ENCODE results near the gene PARD3. TPM values are rescaled to one million over a fixed set of nuclear protein-coding genes. Genes with fewer than 3 reads are reported as not detected.

The PARD3 gene
- total RNA-seq, 1 experiment from 2014 or later, result 46.3 TPM

DNA sequence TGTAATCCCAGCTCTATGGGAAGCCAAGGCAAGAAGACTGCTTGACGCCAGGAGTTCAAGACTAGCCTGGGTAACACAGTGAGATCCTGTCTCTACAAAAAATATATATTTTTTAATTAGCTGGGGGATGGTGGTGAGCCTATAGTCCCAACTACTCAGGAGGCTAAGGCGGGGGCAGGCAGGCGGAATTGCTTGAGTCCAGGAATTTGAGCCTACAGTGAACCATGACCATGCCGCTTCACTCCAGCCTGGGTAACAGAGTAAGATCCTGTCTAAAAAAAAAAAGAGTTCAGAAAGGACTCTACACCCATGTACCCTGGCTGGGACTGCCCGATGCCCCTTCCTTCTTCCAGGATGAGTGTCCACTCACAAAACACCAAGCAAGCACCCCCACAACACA is 648.7 kb downstream of the PARD3 start:
- H3K27ac ChIP-seq (ENCODE audit: low read depth, low read length), result no peak overlapping the region
- no peak for DNase-seq (ENCODE audit: low read depth, low spot score)
- H3K36me3 ChIP-seq (ENCODE audit: control insufficient read depth in 1 of 2, insufficient read depth in 2 of 2, low read length in 2 of 2), result no peaks in the 10 kb centered on the region
- ChIA-PET POLR2A (no interaction called here), RAD21 (ENCODE audit: low non-redundant PET in 1 of 2, low total read pairs in 2 of 2, uncharacterized antibody in 2 of 2, unreplicated experiment in 2 of 2) (no interaction called here), CTCF (no interaction called here)
- H3K9me2 ChIP-seq (ENCODE audit: insufficient read depth), result no peaks in the 10 kb centered on the region
- H3K4me3 ChIP-seq (replicated peaks in 1 of 2; ENCODE audit: low read depth in 1 of 2, low read length in 2 of 2), result no peak overlapping the region
- no peak overlapping the region for H3K9ac ChIP-seq (ENCODE audit: low read length)
- no peak overlapping the region for H2AFZ ChIP-seq (ENCODE audit: low read depth, low read length, poor library complexity, severe bottlenecking)
- no peaks in the 10 kb centered on the region for H4K20me1 ChIP-seq (ENCODE audit: insufficient read depth)
- no peaks in the 10 kb centered on the region for H3K4me1 ChIP-seq (ENCODE audit: control insufficient read depth in 1 of 2, insufficient read depth in 2 of 2, low read length in 2 of 2)
- H3K79me2 ChIP-seq (ENCODE audit: insufficient read depth, low read length), result no peaks in the 10 kb centered on the region
- intact Hi-C loops (cut with micrococcal nuclease), result no loop called here
- no peaks in the 10 kb centered on the region for H3K9me3 ChIP-seq (ENCODE audit: control insufficient read depth in 1 of 2, insufficient read depth in 1 of 2, low read depth in 1 of 2, low read length in 2 of 2)
- BruUV-seq (replicated peaks), result no TSS peak
- H3K27me3 ChIP-seq (ENCODE audit: insufficient read depth, low read length), result no peaks in the 10 kb centered on the region
- H3K4me2 ChIP-seq (ENCODE audit: low read length), result no peak overlapping the region
- TF ChIP-seq POLR2A (IDR thresholded peaks at IDR 0.05; ENCODE audit: borderline replicate concordance, extremely low read depth, insufficient read depth, insufficient read length), result no peak
- no peak for TF ChIP-seq FOSL1 (IDR thresholded peaks at IDR 0.05; ENCODE audit: low read depth)
- no peak for TF ChIP-seq JUND (IDR thresholded peaks at IDR 0.05)
- no peak for TF ChIP-seq POLR2AphosphoS5 (IDR thresholded peaks at IDR 0.05; ENCODE audit: low read depth, low read length)
- TF ChIP-seq ZNF274 (IDR thresholded peaks at IDR 0.05; ENCODE audit: low read depth, low read length), result no peak
- TF ChIP-seq ELF1 (IDR thresholded peaks at IDR 0.05; ENCODE audit: borderline replicate concordance, low read depth), result no peak
- TF ChIP-seq EGR1 (IDR thresholded peaks at IDR 0.05; ENCODE audit: low read depth), result no peak
- TF ChIP-seq, protein P1, sequence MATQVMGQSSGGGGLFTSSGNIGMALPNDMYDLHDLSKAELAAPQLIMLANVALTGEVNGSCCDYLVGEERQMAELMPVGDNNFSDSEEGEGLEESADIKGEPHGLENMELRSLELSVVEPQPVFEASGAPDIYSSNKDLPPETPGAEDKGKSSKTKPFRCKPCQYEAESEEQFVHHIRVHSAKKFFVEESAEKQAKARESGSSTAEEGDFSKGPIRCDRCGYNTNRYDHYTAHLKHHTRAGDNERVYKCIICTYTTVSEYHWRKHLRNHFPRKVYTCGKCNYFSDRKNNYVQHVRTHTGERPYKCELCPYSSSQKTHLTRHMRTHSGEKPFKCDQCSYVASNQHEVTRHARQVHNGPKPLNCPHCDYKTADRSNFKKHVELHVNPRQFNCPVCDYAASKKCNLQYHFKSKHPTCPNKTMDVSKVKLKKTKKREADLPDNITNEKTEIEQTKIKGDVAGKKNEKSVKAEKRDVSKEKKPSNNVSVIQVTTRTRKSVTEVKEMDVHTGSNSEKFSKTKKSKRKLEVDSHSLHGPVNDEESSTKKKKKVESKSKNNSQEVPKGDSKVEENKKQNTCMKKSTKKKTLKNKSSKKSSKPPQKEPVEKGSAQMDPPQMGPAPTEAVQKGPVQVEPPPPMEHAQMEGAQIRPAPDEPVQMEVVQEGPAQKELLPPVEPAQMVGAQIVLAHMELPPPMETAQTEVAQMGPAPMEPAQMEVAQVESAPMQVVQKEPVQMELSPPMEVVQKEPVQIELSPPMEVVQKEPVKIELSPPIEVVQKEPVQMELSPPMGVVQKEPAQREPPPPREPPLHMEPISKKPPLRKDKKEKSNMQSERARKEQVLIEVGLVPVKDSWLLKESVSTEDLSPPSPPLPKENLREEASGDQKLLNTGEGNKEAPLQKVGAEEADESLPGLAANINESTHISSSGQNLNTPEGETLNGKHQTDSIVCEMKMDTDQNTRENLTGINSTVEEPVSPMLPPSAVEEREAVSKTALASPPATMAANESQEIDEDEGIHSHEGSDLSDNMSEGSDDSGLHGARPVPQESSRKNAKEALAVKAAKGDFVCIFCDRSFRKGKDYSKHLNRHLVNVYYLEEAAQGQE (IDR thresholded peaks at IDR 0.05; ENCODE audit: low read depth), result no peak
- no peak for TF ChIP-seq SRF (IDR thresholded peaks at IDR 0.05; ENCODE audit: low read depth)
- TF ChIP-seq EZH2phosphoT487 (IDR thresholded peaks at IDR 0.05; ENCODE audit: borderline replicate concordance), result no peak
- TF ChIP-seq TCF7L2 (IDR thresholded peaks at IDR 0.05; ENCODE audit: borderline replicate concordance, extremely low read depth, insufficient read depth, insufficient read length), result no peak
- TF ChIP-seq RAD21 (IDR thresholded peaks at IDR 0.05; ENCODE audit: low read depth), result no peak
- no peak for ATAC-seq

All from HCT116 (cell line).